HEK293 (cell line): ENCODE measurements around the gene RASAL2.

Source experiments
- CTCF ChIA-PET: fragments of 350-600 bp; formaldehyde crosslinking; extraction: SDS; loops from one replicate; lab custom pipeline; 2021; ENCODE audit warnings: antibody characterized with exemption; lab: Yijun Ruan, JAX
- POLR2A ChIA-PET: fragments of 300-600 bp; formaldehyde crosslinking; extraction: SDS; loops from one replicate; lab custom pipeline; 2020; ENCODE audit warnings: antibody characterized with exemption, inconsistent platforms; lab: Yijun Ruan, JAX
- H3K27ac ChIP-seq: fragments of 200-500 bp; sonication (Bioruptor generic); 2 replicates; pipeline ENCODE4 v1.5.1; 2014; ENCODE audit warnings: low read depth, low read length, control low read depth, inconsistent platforms; ENCODE audit errors: extremely low read depth
- H3K36me3 ChIP-seq, 2 experiments: fragments of 200-500 bp in 1 of 2; sonication (Bioruptor generic) in 1 of 2; 1 replicate in 1 of 2; 2 replicates in 1 of 2; pipeline ENCODE4 v1.5.1; 2014 to 2017; ENCODE audit warnings: inconsistent platforms in 2 of 2, low read length in 2 of 2; ENCODE audit not compliant: control insufficient read depth in 2 of 2, insufficient read depth in 1 of 2
- H3K4me1 ChIP-seq: fragments of 200-500 bp; sonication (Bioruptor generic); 2 replicates; pipeline ENCODE4 v1.5.1; 2014; ENCODE audit warnings: mild to moderate bottlenecking, low read length, inconsistent platforms; ENCODE audit not compliant: control insufficient read depth, insufficient read depth
- H3K4me3 ChIP-seq: 2 replicates; pipeline ENCODE4 v1.5.1; 2011; ENCODE audit warnings: low read depth, mild to moderate bottlenecking, control low read depth, low read length, moderate library complexity
- H3K9me3 ChIP-seq: fragments of 200-500 bp; sonication (Bioruptor generic); 2 replicates; pipeline ENCODE4 v1.5.1; 2014; ENCODE audit warnings: low read depth, low read length, inconsistent platforms; ENCODE audit not compliant: control insufficient read depth, insufficient read depth
- BCL11B ChIP-seq: fragments of 450-650 bp; formaldehyde crosslinking; IDR thresholded peaks from 2 replicates; pipeline ENCODE4 v1.5.1; 2016; ENCODE audit warnings: low read depth, missing biosample characterization, missing genetic modification characterization
- GFI1B ChIP-seq: fragments of 450-650 bp; formaldehyde crosslinking; IDR thresholded peaks from 2 replicates; pipeline ENCODE4 v1.5.1; 2016; ENCODE audit warnings: missing biosample characterization, missing genetic modification characterization
- GLI4 ChIP-seq: fragments of 450-650 bp; formaldehyde crosslinking; IDR thresholded peaks from 2 replicates; pipeline ENCODE4 v1.5.1; 2016; ENCODE audit warnings: missing biosample characterization, missing genetic modification characterization
- HIC1 ChIP-seq: fragments of 450-650 bp; formaldehyde crosslinking; IDR thresholded peaks from 2 replicates; pipeline ENCODE4 v1.5.1; 2016; ENCODE audit warnings: missing biosample characterization, missing genetic modification characterization
- HOXC10 ChIP-seq: sonication (generic); formaldehyde crosslinking; IDR thresholded peaks from 2 replicates; pipeline ENCODE4 v1.8.1; 2023; ENCODE audit warnings: mild to moderate bottlenecking, missing genetic modification reagents
- HOXD13 ChIP-seq: sonication (generic); formaldehyde crosslinking; IDR thresholded peaks from 2 replicates; pipeline ENCODE4 v1.8.0; 2022; ENCODE audit warnings: missing genetic modification reagents, borderline replicate concordance
- PRDM4 ChIP-seq: fragments of 450-650 bp; formaldehyde crosslinking; IDR thresholded peaks from 2 replicates; pipeline ENCODE4 v1.5.1; 2017; ENCODE audit warnings: missing biosample characterization, missing genetic modification characterization
- SETDB1 ChIP-seq: IDR thresholded peaks from one replicate; pipeline ENCODE4 v1.6.1; 2017; ENCODE audit warnings: mild to moderate bottlenecking, low read length, moderate library complexity, mixed read lengths; ENCODE audit not compliant: insufficient read length
- TCF7L2 ChIP-seq: IDR thresholded peaks from 2 replicates; pipeline ENCODE4 v1.6.1; 2011; ENCODE audit warnings: low read depth, mild to moderate bottlenecking, inconsistent platforms, low read length, moderate library complexity, borderline replicate concordance
- TRIM28 ChIP-seq: IDR thresholded peaks from 2 replicates; pipeline ENCODE4 v1.6.1; 2011; ENCODE audit warnings: low read length, control low read depth, borderline replicate concordance
- YY1 ChIP-seq: fragments of 450-650 bp; formaldehyde crosslinking; IDR thresholded peaks from 2 replicates; pipeline ENCODE4 v1.5.1; 2018; ENCODE audit warnings: missing biosample characterization, missing genetic modification characterization
- ZBTB17 ChIP-seq: fragments of 450-650 bp; formaldehyde crosslinking; IDR thresholded peaks from 2 replicates; pipeline ENCODE4 v1.5.1; 2016; ENCODE audit warnings: missing biosample characterization, missing genetic modification characterization
- ZNF10 ChIP-seq: fragments of 450-650 bp; formaldehyde crosslinking; IDR thresholded peaks from 2 replicates; pipeline ENCODE4 v1.5.1; 2017; ENCODE audit warnings: missing biosample characterization, missing genetic modification characterization
- ZNF148 ChIP-seq: fragments of 450-650 bp; formaldehyde crosslinking; IDR thresholded peaks from 2 replicates; pipeline ENCODE4 v1.5.0; 2017; ENCODE audit warnings: missing biosample characterization, missing genetic modification characterization, borderline replicate concordance
- ZNF221 ChIP-seq: fragments of 450-650 bp; formaldehyde crosslinking; IDR thresholded peaks from 2 replicates; pipeline ENCODE4 v1.5.1; 2017; ENCODE audit warnings: missing biosample characterization, missing genetic modification characterization, borderline replicate concordance
- ZNF311 ChIP-seq: fragments of 450-650 bp; formaldehyde crosslinking; IDR thresholded peaks from 2 replicates; pipeline ENCODE4 v1.5.1; 2017; ENCODE audit warnings: missing biosample characterization, missing genetic modification characterization, borderline replicate concordance
- ZNF560 ChIP-seq: fragments of 450-650 bp; formaldehyde crosslinking; IDR thresholded peaks from 2 replicates; pipeline ENCODE4 v1.5.1; 2017; ENCODE audit warnings: missing biosample characterization, missing genetic modification characterization, borderline replicate concordance
- ZNF600 ChIP-seq: fragments of 450-650 bp; formaldehyde crosslinking; IDR thresholded peaks from 2 replicates; pipeline ENCODE4 v1.5.1; 2016; ENCODE audit warnings: missing biosample characterization, missing genetic modification characterization
- ZNF660 ChIP-seq: fragments of 450-650 bp; IDR thresholded peaks from 2 replicates; pipeline ENCODE4 v1.5.1; 2018; ENCODE audit warnings: missing biosample characterization, mild to moderate bottlenecking, missing genetic modification characterization
- ZNF701 ChIP-seq: fragments of 450-650 bp; formaldehyde crosslinking; IDR thresholded peaks from 2 replicates; pipeline ENCODE4 v1.5.1; 2016; ENCODE audit warnings: missing biosample characterization, missing genetic modification characterization
- ZNF785 ChIP-seq: fragments of 450-650 bp; formaldehyde crosslinking; IDR thresholded peaks from 2 replicates; pipeline ENCODE4 v1.5.1; 2016; ENCODE audit warnings: missing biosample characterization, missing genetic modification characterization
- ZNF830 ChIP-seq: fragments of 450-650 bp; IDR thresholded peaks from 2 replicates; pipeline ENCODE4 v1.5.0; 2018; ENCODE audit warnings: missing biosample characterization, missing genetic modification characterization, low read depth, mild to moderate bottlenecking, moderate library complexity
- ZNF843 ChIP-seq: fragments of 450-650 bp; formaldehyde crosslinking; IDR thresholded peaks from 2 replicates; pipeline ENCODE4 v1.5.1; 2016; ENCODE audit warnings: missing biosample characterization, missing genetic modification characterization
- TF ChIP-seq, protein P1 (sequence below): fragments of 450-650 bp; formaldehyde crosslinking; IDR thresholded peaks from 2 replicates; pipeline ENCODE4 v1.5.1; 2016; ENCODE audit warnings: missing biosample characterization, missing genetic modification characterization

RASAL2 gene

DNA sequence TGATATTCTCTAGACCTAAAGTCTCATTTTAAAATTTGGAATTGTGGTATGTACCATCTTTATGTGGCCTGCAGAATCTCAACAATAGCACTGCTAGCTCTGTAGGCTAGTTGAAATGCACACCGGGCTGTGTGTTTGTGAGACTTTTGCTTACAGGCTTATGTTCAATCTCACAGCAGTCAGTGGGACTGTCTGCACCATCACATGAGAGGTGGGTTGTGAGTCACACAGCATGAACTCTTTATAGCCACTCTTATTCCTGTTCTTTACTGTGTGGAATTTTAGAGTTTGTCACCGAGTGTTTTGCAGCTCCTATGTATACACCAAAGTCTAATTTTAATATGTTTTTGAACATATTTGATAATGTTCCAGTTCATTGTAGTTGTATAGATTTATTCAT is 74.6 kb downstream of the RASAL2 start:
- H3K36me3 ChIP-seq, result no peaks in the 10 kb centered on the region
- POLR2A ChIA-PET, result no interaction called here
- no peaks in the 10 kb centered on the region for H3K9me3 ChIP-seq
- no peak overlapping the region for H3K27ac ChIP-seq
- H3K4me1 ChIP-seq, result 0 out of 2 replicates have a peak, but pooled peaks cover 2% of the 10 kb centered on the region
- no peak for TF ChIP-seq GFI1B (tag by site-specific recombination)
- no peak for TF ChIP-seq ZNF10
- no peak for TF ChIP-seq PRDM4
- no peak for TF ChIP-seq TRIM28
- TF ChIP-seq ZNF660 (tag by site-specific recombination), result 0 out of 2 replicates have a peak, but pooled peaks have one; percentile 19
- no peak for TF ChIP-seq ZNF785
- TF ChIP-seq TCF7L2, result no peak
- TF ChIP-seq BCL11B (tag by site-specific recombination), result no peak
- TF ChIP-seq HOXC10, result no peak
- 0 out of 2 replicates have a peak, but pooled peaks have one; percentile 29 for TF ChIP-seq ZBTB17 (tag by site-specific recombination)
- TF ChIP-seq ZNF843, result no peak
- no peak for TF ChIP-seq GLI4 (tag by site-specific recombination)
- TF ChIP-seq SETDB1, result no peak
- no peak for TF ChIP-seq HOXD13 (CRISPR knock-in tag)
- no peak for TF ChIP-seq HIC1 (tag by site-specific recombination)
- TF ChIP-seq ZNF221 (tag by site-specific recombination), result no peak
- no peak for TF ChIP-seq ZNF830
- 0 out of 2 replicates have a peak, but pooled peaks have one; percentile 21 for TF ChIP-seq ZNF600 (tag by site-specific recombination)
- no peak for TF ChIP-seq YY1 (tag by site-specific recombination)
- TF ChIP-seq, all 188 proteins: peak for 3
- H3K4me3 ChIP-seq, result no peak overlapping the region
- CTCF ChIA-PET, result interaction anchor here (0.6 to 1.2 kb wide), 3 partner anchors 50 to 423 kb away, joined by 3 to 4 read pairs (median 3); no protein-coding TSS in a partner anchor

GRCh38 chr1:178169649-178170048 is 75.7 kb downstream of the RASAL2 start:
- Histone ChIP-seq H3K27ac (no peak overlapping the region), H3K4me3 (no peak overlapping the region), H3K36me3 (no peaks in the 10 kb centered on the region), H3K9me3 (no peaks in the 10 kb centered on the region), H3K4me1 (0 out of 2 replicates have a peak, but pooled peaks cover 2% of the 10 kb centered on the region)
- ChIA-PET POLR2A (no interaction called here), CTCF (no interaction called here)
- TF ChIP-seq, protein P1, sequence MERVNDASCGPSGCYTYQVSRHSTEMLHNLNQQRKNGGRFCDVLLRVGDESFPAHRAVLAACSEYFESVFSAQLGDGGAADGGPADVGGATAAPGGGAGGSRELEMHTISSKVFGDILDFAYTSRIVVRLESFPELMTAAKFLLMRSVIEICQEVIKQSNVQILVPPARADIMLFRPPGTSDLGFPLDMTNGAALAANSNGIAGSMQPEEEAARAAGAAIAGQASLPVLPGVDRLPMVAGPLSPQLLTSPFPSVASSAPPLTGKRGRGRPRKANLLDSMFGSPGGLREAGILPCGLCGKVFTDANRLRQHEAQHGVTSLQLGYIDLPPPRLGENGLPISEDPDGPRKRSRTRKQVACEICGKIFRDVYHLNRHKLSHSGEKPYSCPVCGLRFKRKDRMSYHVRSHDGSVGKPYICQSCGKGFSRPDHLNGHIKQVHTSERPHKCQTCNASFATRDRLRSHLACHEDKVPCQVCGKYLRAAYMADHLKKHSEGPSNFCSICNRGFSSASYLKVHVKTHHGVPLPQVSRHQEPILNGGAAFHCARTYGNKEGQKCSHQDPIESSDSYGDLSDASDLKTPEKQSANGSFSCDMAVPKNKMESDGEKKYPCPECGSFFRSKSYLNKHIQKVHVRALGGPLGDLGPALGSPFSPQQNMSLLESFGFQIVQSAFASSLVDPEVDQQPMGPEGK (tag by site-specific recombination), result no peak
- TF ChIP-seq ZNF560, result no peak
- TF ChIP-seq ZNF701 (tag by site-specific recombination), result no peak
- no peak for TF ChIP-seq ZNF311 (tag by site-specific recombination)
- no peak for TF ChIP-seq ZNF10
- TF ChIP-seq ZNF148 (tag by site-specific recombination), result no peak
- no peak for TF ChIP-seq ZNF843
